Head of caudate nucleus (tissue), 42 donors: ENCODE measurements around the gene TIGIT.

Experiments
- DNase-seq, 42 donors: peaks; one replicate each; pipeline versions ENCODE4 v3.0.0 to v3.0.0-alpha.2; 2020 to 2021; ENCODE audit warnings: mixed read lengths in 7 of 42
- intact Hi-C: fragments of 100-400 bp; cut with DNase I; formaldehyde crosslinking; loops from one replicate; pipeline ENCODE4 v1.15.0; 2022

TIGIT gene

DNA sequence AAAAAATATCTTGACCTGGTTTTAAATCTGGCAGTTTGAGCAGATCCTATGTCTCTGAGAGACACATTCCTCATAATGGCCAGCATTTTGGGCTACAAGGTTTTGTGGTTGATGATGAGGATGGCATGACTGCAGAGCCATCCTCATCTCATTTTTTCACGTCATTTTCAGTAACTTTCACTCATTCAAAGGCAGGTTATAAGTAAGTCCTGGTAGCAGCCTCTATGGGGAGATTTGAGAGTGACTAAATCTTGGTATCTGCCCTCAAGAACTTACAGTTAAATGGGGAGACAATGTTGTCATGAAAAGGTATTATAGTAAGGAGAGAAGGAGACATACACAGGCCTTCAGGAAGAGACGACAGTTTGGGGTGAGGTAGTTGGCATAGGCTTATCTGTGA lies 14.5 kb downstream of the TIGIT start:
- intact Hi-C loops, result no loop called here
- DNase-seq, result no peak

DNA sequence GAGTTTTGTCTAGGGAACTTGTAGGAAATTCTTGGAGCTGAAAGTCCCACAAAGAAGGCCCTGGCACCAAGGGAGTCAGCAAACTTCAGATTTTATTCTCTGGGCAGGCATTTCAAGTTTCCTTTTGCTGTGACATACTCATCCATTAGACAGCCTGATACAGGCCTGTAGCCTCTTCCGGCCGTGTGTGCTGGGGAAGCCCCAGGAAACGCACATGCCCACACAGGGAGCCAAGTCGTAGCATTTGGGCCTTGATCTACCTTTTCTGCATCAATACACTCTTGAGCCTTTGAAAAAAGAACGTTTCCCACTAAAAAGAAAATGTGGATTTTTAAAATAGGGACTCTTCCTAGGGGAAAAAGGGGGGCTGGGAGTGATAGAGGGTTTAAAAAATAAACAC lies 15.0 kb downstream of the TIGIT start:
- intact Hi-C loops, result no loop called here
- no peak for DNase-seq

DNA sequence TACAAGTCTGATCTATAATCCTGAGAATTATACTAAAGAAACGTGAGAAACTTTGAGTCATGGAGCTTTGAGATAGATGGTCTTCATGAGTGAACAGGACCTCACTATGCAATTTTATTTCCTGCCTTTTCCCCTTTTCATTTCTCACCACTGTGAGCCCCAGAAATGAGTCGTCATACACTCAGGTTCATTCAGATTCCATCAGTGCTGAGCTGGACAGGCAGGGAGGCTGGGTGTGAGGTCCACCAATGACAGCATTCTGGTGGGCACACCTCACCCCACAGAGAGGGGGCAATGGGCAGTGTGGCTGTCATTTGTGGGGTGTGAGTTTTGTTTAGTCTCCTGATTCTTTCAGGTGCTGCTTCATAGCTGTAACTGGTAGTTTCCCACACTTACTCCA lies 16.9 kb downstream of the TIGIT start:
- DNase-seq, result no peak
- intact Hi-C loops, result no loop called here

GRCh38 chr3:114313426-114313825 lies 19.6 kb downstream of the TIGIT start:
- intact Hi-C loops, result no loop called here
- no peak for DNase-seq

- no peak for DNase-seq
- intact Hi-C loops, result no loop called here
Measured at GRCh38 chr3:114314282-114314681, 20.5 kb downstream of the TIGIT start.

- intact Hi-C loops, result no loop called here
- DNase-seq, result no peak
Measured at GRCh38 chr3:114318295-114318694, 24.5 kb downstream of the TIGIT start.

GRCh38 chr3:114319453-114319852 lies 25.6 kb downstream of the TIGIT start:
- DNase-seq, result no peak
- intact Hi-C loops, result no loop called here

GRCh38 chr3:114320246-114320645 lies 26.4 kb downstream of the TIGIT start:
- no peak for DNase-seq
- intact Hi-C loops, result no loop called here

- intact Hi-C loops, result no loop called here
- DNase-seq, result no peak
Measured at GRCh38 chr3:114323546-114324254, 29.9 kb downstream of the TIGIT start.

GRCh38 chr3:114327665-114328064 lies 33.8 kb downstream of the TIGIT start:
- no peak for DNase-seq
- intact Hi-C loops, result no loop called here

DNA sequence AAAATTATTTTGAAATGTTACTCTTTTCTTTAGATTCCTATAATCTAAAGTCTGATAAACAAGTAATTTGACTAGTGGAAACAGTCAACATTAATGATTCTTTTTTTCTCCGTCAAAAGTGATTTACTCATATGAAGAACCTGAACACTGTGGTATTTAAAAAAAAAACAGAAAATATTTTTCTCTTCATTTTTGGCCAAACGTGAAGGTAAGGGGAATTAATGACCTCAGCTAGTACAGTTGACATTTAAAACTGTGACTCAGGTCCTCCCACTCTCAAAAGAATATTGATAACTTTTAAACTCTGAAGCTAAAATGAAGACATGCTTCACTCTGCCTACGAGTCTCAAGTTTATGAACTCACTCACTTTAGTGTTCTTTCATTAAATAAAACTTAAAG lies 34.5 kb downstream of the TIGIT start:
- no peak for DNase-seq
- intact Hi-C loops, result no loop called here

- no peak for DNase-seq
- intact Hi-C loops, result no loop called here
Measured at GRCh38 chr3:114329823-114330222, 36.0 kb downstream of the TIGIT start.

DNA sequence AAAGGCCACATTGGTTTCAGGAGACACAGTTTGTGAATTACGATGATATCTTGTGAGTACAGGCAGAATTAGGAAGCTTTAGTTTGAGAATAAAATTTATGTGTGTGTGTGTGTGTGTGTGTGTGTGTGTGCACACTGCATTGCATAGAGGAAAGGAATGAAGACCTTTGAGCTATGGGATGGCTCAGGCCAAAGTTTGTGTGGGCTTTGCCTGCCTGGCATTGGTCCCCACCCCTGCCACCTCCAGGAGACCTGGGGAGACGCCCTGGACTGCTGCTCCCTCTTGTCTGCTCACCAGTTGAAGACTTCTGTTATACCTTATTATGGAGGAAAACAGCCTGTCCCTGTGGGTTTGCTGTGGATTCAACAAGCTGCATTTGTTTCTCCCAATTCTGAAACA lies 37.2 kb downstream of the TIGIT start:
- intact Hi-C loops, result no loop called here

GRCh38 chr3:114331710-114332109 lies 37.9 kb downstream of the TIGIT start:
- intact Hi-C loops, result no loop called here
- no peak for DNase-seq

More for the DNA sequence above, 37.2 kb downstream of the TIGIT start:
- no peak for DNase-seq

DNA sequence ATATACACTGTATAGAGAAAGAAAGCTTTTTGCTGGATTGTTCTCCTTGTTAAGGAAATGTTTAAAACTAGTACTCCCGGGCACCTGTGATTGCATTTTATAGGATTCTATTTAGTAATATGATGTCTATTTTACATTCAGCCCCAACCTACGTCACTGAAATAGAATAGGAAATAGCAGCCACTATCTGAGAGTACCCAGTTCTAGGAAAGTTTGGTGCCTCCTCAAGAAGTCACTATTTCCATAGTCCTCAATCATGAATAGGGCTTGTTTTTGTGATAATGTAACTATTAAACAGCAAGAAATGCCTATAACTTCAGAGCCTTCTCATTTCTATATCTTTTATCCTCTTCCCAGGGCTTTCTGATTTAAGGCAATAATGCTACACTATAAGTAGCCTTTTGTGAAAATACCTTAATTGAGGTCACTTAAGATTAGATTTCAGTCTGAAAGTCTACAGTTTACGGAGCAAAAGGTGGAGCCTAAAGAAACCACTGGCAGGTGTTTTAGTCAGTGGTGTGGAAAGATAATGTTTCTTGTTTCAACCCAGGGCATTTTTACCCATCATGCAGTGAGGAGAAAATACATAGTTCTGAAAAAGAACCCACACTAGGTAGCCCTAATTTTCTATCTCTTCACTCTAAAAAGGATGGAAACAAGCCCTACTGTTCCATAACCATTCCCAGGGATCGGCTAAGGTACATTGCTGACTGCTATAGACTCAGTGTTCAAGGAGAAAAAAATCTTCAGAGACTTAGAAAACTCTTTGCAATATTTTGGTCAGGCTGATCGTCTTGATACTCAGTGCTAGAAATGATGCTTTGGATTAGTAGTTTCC lies 38.7 kb downstream of the TIGIT start:
- no peak for DNase-seq
- intact Hi-C loops, result no loop called here

GRCh38 chr3:114333180-114333922 lies 39.5 kb downstream of the TIGIT start:
- DNase-seq, result peak in 13 of 42 donors; percentile 10 to 54 (median 26)
- intact Hi-C loops, result no loop called here

GRCh38 chr3:114333923-114334240 lies 40.1 kb downstream of the TIGIT start:
- no peak for DNase-seq
- intact Hi-C loops, result no loop called here

DNA sequence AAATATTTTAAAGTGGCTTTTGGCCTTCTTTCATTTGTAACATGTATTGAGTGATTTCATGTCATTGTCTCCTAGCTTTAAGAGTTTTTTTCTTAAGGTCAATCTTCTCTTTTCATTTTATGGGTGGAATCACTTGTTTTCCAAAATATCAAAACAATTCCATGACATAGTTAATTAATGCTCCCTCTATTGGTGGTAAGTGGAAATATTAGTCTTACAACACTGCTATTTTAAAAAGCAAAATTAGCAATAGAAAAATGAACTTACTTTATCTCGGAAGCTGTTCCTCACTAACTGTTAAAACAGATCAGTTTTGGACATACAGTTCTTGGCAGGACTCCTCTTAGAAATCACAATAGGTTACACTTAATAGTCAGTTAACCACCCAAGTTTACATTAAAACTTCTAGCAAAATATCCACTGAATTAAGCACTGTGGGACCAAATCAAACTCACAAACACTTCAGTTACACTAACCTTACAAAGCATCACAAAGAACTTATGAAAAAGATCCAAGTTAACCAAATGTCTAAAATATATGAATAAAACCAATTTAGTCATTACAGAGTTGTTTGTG lies 42.4 kb downstream of the TIGIT start:
- intact Hi-C loops, result no loop called here
- no peak for DNase-seq

GRCh38 chr3:114336857-114337256 lies 43.0 kb downstream of the TIGIT start:
- no peak for DNase-seq
- intact Hi-C loops, result no loop called here
